OCI-LY1 (cell line): ENCODE results near the gene SNX24.

Source experiments
- H2AFZ ChIP-seq: fragments of 200-600 bp; sonication (generic), shearing (Covaris generic); 2 replicates; pipeline ENCODE4 v1.6.0; 2014; ENCODE audit warnings: antibody characterized with exemption, mild to moderate bottlenecking, low read length
- H3F3A ChIP-seq: fragments of 200-600 bp; sonication (generic), shearing (Covaris generic); 2 replicates; pipeline ENCODE4 v1.6.0; 2014; ENCODE audit warnings: mild to moderate bottlenecking, antibody characterized with exemption, low read length, moderate library complexity; ENCODE audit not compliant: insufficient read depth
- H3K27ac ChIP-seq: fragments of 200-600 bp; sonication (generic); 2 replicates; pipeline ENCODE4 v1.5.1; 2014; ENCODE audit warnings: low read length, mixed run types, mild to moderate bottlenecking, low read depth; ENCODE audit not compliant: poor library complexity, severe bottlenecking
- H3K27me3 ChIP-seq: fragments of 200-600 bp; sonication (generic); 2 replicates; pipeline ENCODE4 v1.6.0; 2014; ENCODE audit warnings: antibody characterized with exemption, mild to moderate bottlenecking, low read length, moderate library complexity; ENCODE audit not compliant: insufficient read depth
- H3K36me3 ChIP-seq: fragments of 200-600 bp; sonication (generic); 2 replicates; pipeline ENCODE4 v1.6.1; 2014; ENCODE audit warnings: mild to moderate bottlenecking, antibody characterized with exemption, low read length, moderate library complexity, mixed read lengths; ENCODE audit not compliant: insufficient read depth
- H3K4me1 ChIP-seq: fragments of 200-600 bp; sonication (generic); 2 replicates; pipeline ENCODE4 v1.5.1; 2014; ENCODE audit warnings: mild to moderate bottlenecking, low read length, moderate library complexity; ENCODE audit not compliant: insufficient read depth, severe bottlenecking
- H3K4me2 ChIP-seq: fragments of 200-600 bp; sonication (generic), shearing (Covaris generic); 2 replicates; pipeline ENCODE4 v1.6.1; 2014; ENCODE audit warnings: low read length
- H3K4me3 ChIP-seq: fragments of 200-600 bp; sonication (generic); 2 replicates; pipeline ENCODE4 v1.5.1; 2014; ENCODE audit warnings: low read length, low read depth, mild to moderate bottlenecking, mixed read lengths; ENCODE audit not compliant: poor library complexity, severe bottlenecking
- H3K79me2 ChIP-seq: fragments of 200-600 bp; shearing (Covaris generic); 2 replicates; pipeline ENCODE4 v1.6.1; 2016; ENCODE audit warnings: mixed run types, low read length, mixed read lengths; ENCODE audit not compliant: insufficient read depth
- H3K9ac ChIP-seq: fragments of 200-600 bp; sonication (generic), shearing (Covaris generic); 2 replicates; pipeline ENCODE4 v1.6.1; 2014; ENCODE audit warnings: mild to moderate bottlenecking, low read length, mixed read lengths
- H3K9me2 ChIP-seq: fragments of 200-600 bp; sonication (generic), shearing (Covaris generic); 2 replicates; pipeline ENCODE4 v1.6.1; 2014; ENCODE audit warnings: low read depth, mild to moderate bottlenecking, low read length, mixed read lengths
- H3K9me3 ChIP-seq: fragments of 200-600 bp; shearing (Covaris generic); 2 replicates; pipeline ENCODE4 v1.6.1; 2014; ENCODE audit warnings: low read length, mixed read lengths
- H4K20me1 ChIP-seq: fragments of 200-600 bp; sonication (generic), shearing (Covaris generic); 2 replicates; pipeline ENCODE4 v1.6.0; 2016; ENCODE audit warnings: mild to moderate bottlenecking, low read length; ENCODE audit not compliant: insufficient read depth
- CTCF ChIP-seq: fragments of 200-600 bp; sonication (generic), shearing (Covaris generic); IDR thresholded peaks from 2 replicates; pipeline ENCODE4 v1.5.1; 2017; ENCODE audit warnings: mild to moderate bottlenecking, antibody characterized with exemption, low read length, moderate library complexity, mixed read lengths
- EZH2 ChIP-seq: fragments of 200-600 bp; sonication (generic), shearing (Covaris generic); IDR thresholded peaks from 2 replicates; pipeline ENCODE4 v1.8.0; 2017; ENCODE audit warnings: borderline replicate concordance, mixed run types, mild to moderate bottlenecking, antibody characterized with exemption, low read length, moderate library complexity, mixed read lengths

Gene SNX24

GRCh38 chr5:122864400-122864799, 19.0 kb downstream of the SNX24 start:
- Histone ChIP-seq H3K9me3 (no peaks in the 10 kb centered on the region), H3K27me3 (no peaks in the 10 kb centered on the region), H3K36me3 (no peaks in the 10 kb centered on the region), H2AFZ (no peak overlapping the region), H3K27ac (no peak overlapping the region), H3K9me2 (no peaks in the 10 kb centered on the region), H3K4me1 (no peaks in the 10 kb centered on the region), H4K20me1 (no peaks in the 10 kb centered on the region), H3F3A (no peaks in the 10 kb centered on the region), H3K79me2 (no peaks in the 10 kb centered on the region), H3K4me2 (no peak overlapping the region), H3K4me3 (no peak overlapping the region), H3K9ac (no peak overlapping the region)
- TF ChIP-seq CTCF (no peak), EZH2 (no peak)

- H3K4me1 ChIP-seq, result no peaks in the 10 kb centered on the region
- no peak overlapping the region for H3K4me3 ChIP-seq
- no peak overlapping the region for H3K9ac ChIP-seq
- H3K27me3 ChIP-seq, result no peaks in the 10 kb centered on the region
- no peak overlapping the region for H3K27ac ChIP-seq
- H3F3A ChIP-seq, result no peaks in the 10 kb centered on the region
- H3K36me3 ChIP-seq, result no peaks in the 10 kb centered on the region
- no peaks in the 10 kb centered on the region for H3K9me2 ChIP-seq
- no peak overlapping the region for H3K4me2 ChIP-seq
- no peak for TF ChIP-seq CTCF
- TF ChIP-seq EZH2, result no peak
- H4K20me1 ChIP-seq, result no peaks in the 10 kb centered on the region
- no peak overlapping the region for H2AFZ ChIP-seq
- no peaks in the 10 kb centered on the region for H3K79me2 ChIP-seq
- no peaks in the 10 kb centered on the region for H3K9me3 ChIP-seq
These were observed 19.4 kb downstream of the SNX24 start for GRCh38 chr5:122864842-122865241.

- H3K4me2 ChIP-seq, result no peak overlapping the region
- H3K9ac ChIP-seq, result no peak overlapping the region
These were observed 24.9 kb downstream of the SNX24 start for GRCh38 chr5:122870219-122870856.

More at GRCh38 chr5:122870219-122870856, 24.9 kb downstream of the SNX24 start:
- no peak overlapping the region for H3K27ac ChIP-seq
- peaks cover 5% of the 10 kb centered on the region for H3K4me1 ChIP-seq
- TF ChIP-seq EZH2 (no peak), CTCF (no peak)
- H3K27me3 ChIP-seq, result no peaks in the 10 kb centered on the region
- no peaks in the 10 kb centered on the region for H3K36me3 ChIP-seq
- no peaks in the 10 kb centered on the region for H4K20me1 ChIP-seq
- no peaks in the 10 kb centered on the region for H3K9me2 ChIP-seq
- H3K4me3 ChIP-seq, result no peak overlapping the region
- no peak overlapping the region for H2AFZ ChIP-seq
- no peaks in the 10 kb centered on the region for H3K79me2 ChIP-seq
- H3K9me3 ChIP-seq, result no peaks in the 10 kb centered on the region
- H3F3A ChIP-seq, result no peaks in the 10 kb centered on the region
